Measurements from ENCODE around the gene POGK. TPM values are rescaled to one million over a fixed set of nuclear protein-coding genes. Genes with fewer than 3 reads are reported as not detected.

The POGK gene
- total and polyA plus RNA-seq, 4 donors: 19.0 to 56.2 (median 27.2) TPM

DNA sequence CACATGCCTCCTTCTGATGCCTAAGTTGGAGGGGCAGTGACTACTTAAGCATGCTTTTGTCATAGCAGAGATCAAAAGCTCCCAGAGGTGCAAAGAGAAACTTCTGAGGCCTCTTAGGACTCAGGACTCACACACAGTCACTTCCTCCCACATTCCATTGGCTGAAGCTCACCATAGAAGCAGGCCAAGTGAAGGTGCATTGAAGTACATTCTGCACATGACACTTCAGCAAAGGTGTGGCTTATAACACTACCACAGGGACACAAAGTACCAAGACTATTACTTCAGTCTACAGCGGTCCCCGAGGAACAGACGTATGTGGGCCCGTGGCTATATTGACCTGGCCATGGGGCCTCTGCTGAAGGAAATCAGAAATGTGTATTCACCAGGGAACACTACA is 2.5 kb upstream of the POGK start:
- TF ChIP-seq CTCF (IDR thresholded peaks at IDR 0.05; ENCODE audit: control extremely low read depth, extremely low read depth): no peak
- WGBS, 2 donors: 72 to 84% methylated on average over 4 of the region's 4 CpGs

DNA sequence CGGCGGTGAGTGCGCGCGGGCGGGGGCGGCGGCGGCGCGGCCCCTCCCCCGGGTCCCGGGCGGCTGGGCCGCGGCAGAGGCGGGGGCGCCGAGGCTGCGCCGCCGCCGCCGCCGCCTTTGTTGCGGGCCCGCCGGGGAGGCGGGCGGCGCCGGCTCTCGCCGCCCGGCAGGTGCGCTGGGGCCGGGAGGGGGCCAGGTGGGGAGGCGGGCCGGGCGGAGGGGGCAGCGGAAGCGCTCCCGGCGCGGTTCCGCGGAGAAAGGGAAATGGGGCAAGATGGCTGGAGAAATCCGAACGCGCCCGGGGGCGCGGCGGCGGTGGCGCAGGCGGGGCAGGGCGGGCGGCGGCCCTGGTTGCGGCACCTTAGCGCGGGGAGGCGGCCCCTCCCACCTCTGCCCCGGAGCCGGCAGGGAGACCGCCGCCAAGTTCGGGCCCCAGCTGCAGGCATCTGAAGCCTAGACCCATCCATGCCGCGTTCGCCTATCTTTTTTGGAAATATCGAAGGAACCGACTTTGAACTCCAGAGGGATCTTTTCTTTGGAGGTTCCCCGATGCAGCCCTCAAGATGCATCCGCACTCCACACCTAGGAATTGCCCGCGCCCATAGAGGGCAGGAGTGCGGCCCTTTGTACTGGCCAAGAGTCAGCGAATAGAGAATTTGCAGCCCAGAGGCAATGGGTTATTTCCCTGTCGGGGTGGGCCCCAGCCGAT is 479 bp downstream of the POGK start:
- WGBS, 2 donors: 1% methylated on average over 33 to 82 of the region's 82 CpGs
- H3K9ac ChIP-seq (ENCODE audit: insufficient read depth in 1 of 2, low read length in 2 of 2): peak overlapping the region; percentile 25 to 46
- H3K27ac ChIP-seq (ENCODE audit: low read depth in 1 of 2, low read length in 1 of 2): peak overlapping the region; percentile 82 to 98
- no peaks in the 10 kb centered on the region for H3K27me3 ChIP-seq (ENCODE audit: control insufficient read depth in 3 of 3, insufficient read depth in 3 of 3, low read length in 2 of 3)
- ATAC-seq (ENCODE audit: insufficient read depth, low FRiP score): no peak
- H3K36me3 ChIP-seq (ENCODE audit: control insufficient read depth in 4 of 4, insufficient read depth in 4 of 4, low read length in 4 of 4): peaks cover 3 to 27% (median 26%) of the 10 kb centered on the region in 4 donors
- H3K4me1 ChIP-seq (ENCODE audit: control insufficient read depth in 5 of 5, insufficient read depth in 5 of 5, low read length in 5 of 5): peaks cover 4 to 29% (median 22%) of the 10 kb centered on the region in 5 donors
- DNase-seq: peak; percentile 23 to 46 (median 40)
- H3K4me3 ChIP-seq: peak overlapping the region; percentile 62
- H3K9me3 ChIP-seq (ENCODE audit: control insufficient read depth in 4 of 4, insufficient read depth in 3 of 4, low read length in 3 of 4): no peaks in the 10 kb centered on the region
- no peak for TF ChIP-seq CTCF (IDR thresholded peaks at IDR 0.05; ENCODE audit: control extremely low read depth, extremely low read depth)

More for the DNA sequence above, 2.5 kb upstream of the POGK start:
- Histone ChIP-seq H3K4me1 (ENCODE audit: control insufficient read depth in 5 of 5, insufficient read depth in 5 of 5, low read length in 5 of 5) (peaks cover 0 to 23% (median 10%) of the 10 kb centered on the region in 5 donors), H3K4me3 (no peak overlapping the region), H3K27me3 (ENCODE audit: control insufficient read depth in 3 of 3, insufficient read depth in 3 of 3, low read length in 2 of 3) (no peaks in the 10 kb centered on the region), H3K36me3 (ENCODE audit: control insufficient read depth in 4 of 4, insufficient read depth in 4 of 4, low read length in 4 of 4) (peaks cover 0 to 9% (median 7%) of the 10 kb centered on the region in 4 donors), H3K9me3 (ENCODE audit: control insufficient read depth in 4 of 4, insufficient read depth in 3 of 4, low read length in 3 of 4) (no peaks in the 10 kb centered on the region), H3K9ac (ENCODE audit: insufficient read depth in 1 of 2, low read length in 2 of 2) (no peak overlapping the region), H3K27ac (ENCODE audit: low read depth in 1 of 2, low read length in 1 of 2) (peak overlapping the region in 1 of 2 donors; percentile 76)
- ATAC-seq (ENCODE audit: insufficient read depth, low FRiP score) (peak; percentile 12), DNase-seq (peak; percentile 16 to 54 (median 28))

GRCh38 chr1:166840309-166841274 is 1.3 kb downstream of the POGK start:
- Histone ChIP-seq H3K27me3 (ENCODE audit: control insufficient read depth in 3 of 3, insufficient read depth in 3 of 3, low read length in 2 of 3) (no peaks in the 10 kb centered on the region), H3K36me3 (ENCODE audit: control insufficient read depth in 4 of 4, insufficient read depth in 4 of 4, low read length in 4 of 4) (peaks cover 3 to 31% (median 28%) of the 10 kb centered on the region in 4 donors), H3K4me3 (peak overlapping the region; percentile 62), H3K27ac (ENCODE audit: low read depth in 1 of 2, low read length in 1 of 2) (peak overlapping the region; percentile 82), H3K9ac (ENCODE audit: insufficient read depth in 1 of 2, low read length in 2 of 2) (peak overlapping the region; percentile 25 to 46), H3K4me1 (ENCODE audit: control insufficient read depth in 5 of 5, insufficient read depth in 5 of 5, low read length in 5 of 5) (peaks cover 4 to 31% (median 24%) of the 10 kb centered on the region in 5 donors), H3K9me3 (ENCODE audit: control insufficient read depth in 4 of 4, insufficient read depth in 3 of 4, low read length in 3 of 4) (no peaks in the 10 kb centered on the region)
- TF ChIP-seq CTCF (IDR thresholded peaks at IDR 0.05; ENCODE audit: control extremely low read depth, extremely low read depth): no peak
- WGBS, 2 donors: 27 to 36% methylated on average over 16 of the region's 16 CpGs
- peak in 2 of 3 donors; percentile 32 to 42 for DNase-seq
- ATAC-seq (ENCODE audit: insufficient read depth, low FRiP score): no peak

All from lung (tissue), 12 donors.